HG03342 (cell line): ENCODE results near the gene ELFN1.

ENCODE experiments used
- ATAC-seq: cut with Tn5 transposase; IDR thresholded peaks from one replicate; pipeline ENCODE4 v1.9.1; 2021; ENCODE audit warnings: mild to moderate bottlenecking, moderate library complexity; ENCODE audit not compliant: unreplicated experiment

Gene ELFN1

DNA sequence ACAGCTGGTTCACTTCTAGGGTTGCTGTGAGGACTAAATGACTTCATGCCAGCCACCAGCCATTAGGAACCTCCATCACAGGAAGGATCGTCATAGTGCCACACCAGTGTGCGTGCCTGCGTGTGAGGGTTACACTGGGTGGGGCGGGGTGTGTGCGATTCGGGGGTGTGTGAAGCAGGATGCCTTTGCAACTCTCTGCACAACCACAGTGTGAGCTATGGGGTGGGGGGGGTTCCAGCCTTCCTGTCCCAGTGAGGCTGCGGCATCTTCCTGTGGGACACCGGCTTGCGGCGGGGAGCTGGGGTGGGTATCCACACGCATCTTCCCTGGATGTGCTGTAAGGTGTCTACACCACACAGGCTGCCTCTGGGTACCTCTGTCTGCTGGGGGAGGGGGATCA, 6.9 kb upstream of the ELFN1 start:
- no peak for ATAC-seq

DNA sequence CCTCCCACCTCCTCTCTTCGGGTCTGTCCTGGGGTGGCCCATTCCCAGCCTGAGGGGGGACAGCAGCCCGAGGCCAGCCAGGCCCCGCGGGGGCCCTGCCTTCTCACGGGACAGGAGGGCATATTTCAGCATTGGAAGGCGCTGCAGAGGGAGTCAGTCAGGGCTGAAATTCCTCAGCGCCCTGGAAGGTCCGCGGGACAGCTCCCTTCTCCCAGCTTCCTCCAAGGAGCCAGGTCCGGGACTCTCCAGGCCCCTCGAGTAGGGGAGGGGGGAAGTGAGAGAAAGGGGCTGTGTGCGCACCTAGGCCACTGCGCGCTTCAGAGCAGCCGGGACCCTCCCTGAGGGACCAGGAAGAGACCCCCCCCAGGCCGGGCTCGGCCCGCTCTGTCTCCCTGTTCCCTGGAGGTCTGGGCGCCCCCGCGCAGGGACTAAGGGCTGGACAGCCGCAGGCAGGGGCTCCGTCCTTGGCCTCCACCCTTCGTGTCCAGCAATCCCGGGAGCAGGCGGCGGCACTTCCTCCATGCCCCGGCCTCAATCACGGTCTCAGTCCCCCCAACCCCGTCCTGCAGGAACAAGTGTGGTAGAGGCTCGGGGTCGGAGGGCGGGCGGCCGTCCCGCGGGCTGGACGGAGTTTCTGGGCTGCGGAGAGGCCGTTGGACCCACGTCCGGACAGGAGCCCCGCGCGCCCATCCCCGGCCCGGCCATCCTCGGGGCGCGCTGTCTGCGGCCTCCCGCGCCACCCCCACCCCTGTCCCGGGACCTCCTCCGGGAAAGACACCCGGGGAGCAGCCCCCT, 6.0 kb upstream of the ELFN1 start:
- no peak for ATAC-seq

DNA sequence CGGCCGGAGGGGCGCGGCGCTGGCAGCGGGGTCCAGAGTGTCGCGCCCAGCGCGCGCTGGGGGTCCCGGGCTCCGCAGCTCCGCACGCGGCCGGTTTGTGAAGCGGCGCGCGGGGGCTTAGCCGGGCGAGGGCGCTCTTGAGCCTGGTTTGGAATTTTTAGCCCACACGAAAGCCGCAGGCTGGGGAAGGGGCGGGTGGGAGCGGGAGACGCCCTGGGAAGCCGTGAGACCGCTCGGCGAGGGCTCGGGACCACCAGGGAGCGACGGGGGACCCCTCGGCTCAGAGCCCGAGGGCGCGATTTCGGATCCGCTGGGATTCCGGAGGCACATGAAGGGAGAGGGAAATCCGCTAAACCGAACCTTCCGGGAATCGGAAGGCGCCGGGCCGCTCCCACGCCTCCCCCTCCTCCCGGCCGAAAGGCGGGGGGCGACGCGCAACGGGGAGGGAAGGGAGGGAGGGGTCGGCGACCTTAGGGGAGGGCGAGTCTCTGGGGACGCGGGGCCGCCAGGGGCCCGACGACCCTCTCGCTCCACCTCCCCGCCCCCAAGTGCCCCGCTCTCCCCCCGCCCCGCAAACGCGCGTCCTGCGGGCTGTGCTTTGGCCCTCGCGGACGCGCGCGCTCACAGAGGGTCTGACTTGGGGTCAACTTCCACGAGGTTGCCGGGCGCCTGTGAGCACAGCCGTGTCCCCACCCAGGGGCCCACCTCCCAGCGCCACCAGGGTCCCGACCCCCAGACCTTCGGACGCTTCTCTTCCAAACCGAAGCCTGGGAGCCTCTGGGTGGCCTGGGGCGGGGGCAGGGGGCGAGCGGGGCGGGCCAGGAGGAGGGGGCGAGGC, 5.1 kb upstream of the ELFN1 start:
- no peak for ATAC-seq

DNA sequence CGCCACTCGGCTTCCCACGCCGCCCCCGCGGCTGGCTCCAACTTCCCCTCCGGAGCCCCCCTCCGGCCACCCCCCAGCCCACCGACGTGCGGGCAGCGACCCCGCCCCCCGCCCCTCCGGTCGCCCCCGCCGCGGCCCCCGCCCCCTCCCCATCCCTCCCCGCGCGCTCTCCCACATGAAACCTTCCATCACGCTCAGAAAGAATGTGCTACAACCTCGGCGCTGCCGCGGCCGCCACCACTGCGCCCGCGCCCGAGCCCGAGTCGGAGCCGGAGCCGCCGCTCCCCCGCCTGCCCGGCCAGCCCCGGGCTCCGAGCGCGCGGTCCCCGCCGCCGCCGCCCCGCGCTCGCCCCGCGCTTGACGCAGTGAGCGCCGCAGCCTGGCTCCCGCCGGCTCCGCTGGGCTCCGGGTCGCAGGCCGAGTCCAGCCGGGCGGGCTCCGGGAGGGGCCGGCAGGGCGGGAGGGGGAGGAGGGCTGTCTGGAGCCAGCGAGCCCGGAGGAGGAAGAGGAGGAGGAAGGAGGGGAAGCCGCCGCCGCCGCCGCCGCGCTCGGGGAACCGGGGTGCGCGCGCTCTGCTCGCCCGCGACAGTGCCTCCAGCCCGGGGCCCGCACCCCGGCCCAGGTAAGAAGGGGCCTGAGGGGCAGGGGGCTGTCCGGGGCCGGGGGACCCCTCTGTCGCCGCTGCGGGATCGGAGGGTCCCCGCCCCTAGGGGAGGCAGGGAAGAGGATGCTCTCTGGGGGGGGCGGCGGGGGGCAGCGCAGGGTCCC, 4.3 kb upstream of the ELFN1 start:
- ATAC-seq: no peak

DNA sequence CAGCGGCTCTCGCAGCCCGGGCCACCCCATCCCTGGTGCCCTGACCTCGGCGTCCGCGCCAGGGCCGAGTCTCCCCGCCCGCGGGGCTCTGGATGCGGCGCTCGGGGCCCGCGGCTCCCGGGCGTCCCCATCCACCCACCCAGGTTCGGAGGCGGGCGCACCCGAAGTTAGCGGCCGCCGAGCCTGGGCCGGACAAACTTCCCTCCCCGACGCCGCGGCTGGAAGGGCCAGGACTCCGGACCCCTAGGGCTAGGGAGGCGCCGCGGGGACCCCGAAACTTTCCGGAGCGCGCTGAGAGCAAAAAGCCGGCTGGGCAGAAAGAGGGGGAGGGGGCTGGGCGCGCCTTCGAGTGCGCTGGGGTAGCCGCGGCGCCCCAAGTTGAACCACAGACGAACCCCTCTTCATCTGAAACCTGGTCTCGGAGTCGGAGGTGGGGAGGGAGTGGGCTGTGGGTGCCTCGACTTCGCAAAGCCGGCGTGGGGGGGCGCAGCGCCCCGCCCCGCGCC, 3.7 kb upstream of the ELFN1 start:
- no peak for ATAC-seq

DNA sequence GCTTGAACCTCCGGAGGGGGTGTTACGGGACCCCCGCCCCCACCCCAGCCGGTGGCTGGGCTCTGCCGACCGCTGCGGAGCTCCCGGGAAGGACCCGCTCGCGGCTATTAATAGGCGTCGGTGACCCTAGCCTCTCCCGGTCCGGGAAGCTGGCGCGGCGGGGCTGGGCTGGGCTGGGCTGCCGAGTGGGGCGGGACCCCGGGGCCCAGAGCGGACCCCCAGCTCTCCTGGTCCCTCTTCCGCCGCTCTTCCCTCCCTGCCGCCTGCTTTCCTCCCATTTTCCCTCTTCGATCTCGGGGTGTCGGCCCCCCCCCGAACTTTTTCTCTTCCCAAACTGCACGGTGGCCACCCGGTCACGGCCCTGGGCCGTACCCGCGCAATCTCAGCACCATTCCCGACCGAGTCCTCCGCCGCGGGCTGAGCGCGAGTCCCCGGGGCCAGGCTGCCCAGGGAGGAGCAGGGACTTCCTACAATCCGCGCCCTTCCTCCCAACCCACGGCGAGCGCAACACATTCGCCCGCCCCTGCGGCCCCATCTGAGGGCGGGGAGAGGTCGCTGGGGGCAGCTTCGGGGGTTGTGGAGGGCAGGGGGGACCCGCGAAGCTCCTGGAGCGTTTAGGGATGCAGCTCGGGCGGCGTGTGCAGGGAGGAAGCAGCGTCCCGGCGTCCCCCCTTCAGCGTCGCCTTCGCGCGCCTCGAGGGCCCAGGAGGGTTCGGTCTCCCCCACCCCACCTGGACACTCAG, 3.1 kb upstream of the ELFN1 start:
- ATAC-seq: no peak

DNA sequence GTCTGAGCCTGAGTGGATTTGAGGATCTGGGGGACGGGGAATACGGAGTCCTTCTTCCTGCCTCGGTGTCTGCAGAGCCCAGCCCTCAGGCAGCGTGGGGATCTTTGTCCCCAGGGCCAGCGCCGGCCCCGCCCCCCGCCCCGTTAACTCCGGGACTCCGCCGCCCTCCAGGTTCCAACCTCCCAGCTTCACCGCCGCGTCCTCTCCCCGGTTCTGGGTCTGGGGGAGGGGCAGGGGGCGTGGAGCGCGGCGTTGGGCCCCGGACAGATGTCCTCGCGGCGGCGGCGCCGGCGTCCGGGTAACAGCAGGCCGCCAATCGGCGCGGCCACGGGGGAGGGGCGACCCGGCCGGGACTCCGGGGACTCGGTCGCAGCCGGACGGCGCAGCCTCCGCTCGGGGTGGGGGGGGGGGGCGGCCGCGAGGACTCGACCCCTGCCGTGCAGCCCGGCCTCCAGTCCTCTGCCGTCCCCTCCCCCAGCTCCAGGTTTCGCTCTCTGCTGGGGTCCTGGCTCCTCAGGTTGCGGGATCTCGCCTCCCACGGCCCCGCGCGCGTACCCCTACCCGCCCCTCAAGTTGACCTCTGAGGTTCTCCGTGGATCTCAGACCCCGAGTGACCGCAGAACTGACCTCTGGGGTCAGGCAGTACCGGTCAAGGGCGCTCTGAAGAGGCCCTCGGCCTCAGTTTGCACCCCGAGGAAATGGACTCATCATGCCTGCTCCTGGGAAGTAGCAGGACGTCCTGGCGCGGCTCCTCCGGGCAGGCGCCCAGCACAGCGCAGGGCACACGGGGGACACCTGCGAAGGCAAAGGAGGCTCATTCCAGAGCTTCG, 2.3 kb upstream of the ELFN1 start:
- ATAC-seq: no peak

DNA sequence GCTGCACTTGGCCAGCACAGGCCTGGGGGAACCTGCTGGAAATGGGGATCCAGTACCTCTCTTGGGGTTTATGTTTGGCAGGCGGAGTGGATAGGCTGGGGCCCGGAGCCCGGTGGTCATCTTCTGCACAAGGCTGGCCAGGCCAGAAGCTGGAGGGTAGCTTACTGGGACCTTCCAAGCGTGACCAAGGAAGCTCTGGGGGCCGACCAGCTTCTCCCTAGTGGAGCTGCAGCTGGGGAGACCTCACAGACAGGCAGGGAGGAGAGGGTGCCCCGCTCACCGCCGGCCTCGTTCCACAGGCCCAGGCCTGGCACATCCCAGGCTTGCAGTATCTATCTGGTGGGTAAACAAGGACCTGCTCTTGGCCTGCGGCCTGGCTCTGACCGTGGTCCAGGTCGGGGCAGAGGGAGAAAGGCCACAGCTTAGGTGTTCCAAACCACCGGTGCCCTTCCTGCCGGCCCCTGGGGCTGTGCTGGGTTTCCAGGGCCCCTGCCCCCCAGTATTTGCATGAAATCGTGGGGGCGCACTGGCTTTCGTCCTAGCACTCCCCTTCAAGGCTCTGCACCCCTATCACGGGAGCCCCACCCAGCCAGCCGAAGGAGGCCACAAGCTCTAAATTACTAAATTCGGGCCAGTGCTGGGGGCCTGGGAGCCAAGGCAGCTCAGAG, 1.5 kb upstream of the ELFN1 start:
- no peak for ATAC-seq

DNA sequence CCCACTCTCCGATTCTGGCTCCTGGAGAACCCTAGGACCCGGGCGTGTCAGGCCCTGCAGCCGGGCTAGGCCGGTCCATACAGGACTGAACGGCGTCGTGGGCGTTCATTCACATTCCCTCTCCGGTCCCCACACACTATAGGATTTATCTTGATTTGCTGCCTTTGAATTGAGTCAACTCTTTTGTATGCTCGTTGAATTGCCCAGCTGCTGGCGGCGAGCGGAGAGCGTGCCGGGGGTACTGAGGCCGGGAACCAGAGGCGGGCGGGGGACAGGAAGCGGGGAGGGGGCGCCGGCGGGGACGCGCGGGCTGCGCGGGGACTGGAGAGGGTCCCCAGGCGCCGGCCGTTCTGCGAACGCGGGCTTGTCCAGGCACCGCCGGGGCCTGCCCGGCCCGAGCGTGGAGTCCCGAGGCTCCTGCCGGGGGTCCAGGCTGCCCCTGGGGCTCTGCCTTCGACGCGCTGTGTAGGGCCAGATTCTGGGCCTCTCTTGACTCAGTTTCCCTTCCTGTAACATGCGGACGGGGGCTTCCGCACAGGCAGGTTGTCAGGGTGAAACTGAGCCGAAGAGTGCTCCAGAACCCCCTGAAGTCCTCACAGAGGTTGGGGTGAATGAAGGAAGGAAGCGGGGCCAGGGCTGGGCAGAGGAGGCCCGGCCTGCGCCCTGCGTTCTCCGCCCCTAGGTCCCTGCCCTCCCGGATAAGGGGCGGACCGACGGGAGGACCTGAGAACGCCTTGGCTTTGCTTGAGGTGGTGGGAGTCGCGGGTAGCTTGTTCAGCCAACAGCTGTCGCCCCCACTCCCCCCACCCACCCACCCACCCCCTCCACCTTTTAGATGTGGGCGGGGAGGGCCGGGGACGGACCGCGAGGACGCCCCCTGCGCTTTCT, 769 bp upstream of the ELFN1 start:
- no peak for ATAC-seq

DNA sequence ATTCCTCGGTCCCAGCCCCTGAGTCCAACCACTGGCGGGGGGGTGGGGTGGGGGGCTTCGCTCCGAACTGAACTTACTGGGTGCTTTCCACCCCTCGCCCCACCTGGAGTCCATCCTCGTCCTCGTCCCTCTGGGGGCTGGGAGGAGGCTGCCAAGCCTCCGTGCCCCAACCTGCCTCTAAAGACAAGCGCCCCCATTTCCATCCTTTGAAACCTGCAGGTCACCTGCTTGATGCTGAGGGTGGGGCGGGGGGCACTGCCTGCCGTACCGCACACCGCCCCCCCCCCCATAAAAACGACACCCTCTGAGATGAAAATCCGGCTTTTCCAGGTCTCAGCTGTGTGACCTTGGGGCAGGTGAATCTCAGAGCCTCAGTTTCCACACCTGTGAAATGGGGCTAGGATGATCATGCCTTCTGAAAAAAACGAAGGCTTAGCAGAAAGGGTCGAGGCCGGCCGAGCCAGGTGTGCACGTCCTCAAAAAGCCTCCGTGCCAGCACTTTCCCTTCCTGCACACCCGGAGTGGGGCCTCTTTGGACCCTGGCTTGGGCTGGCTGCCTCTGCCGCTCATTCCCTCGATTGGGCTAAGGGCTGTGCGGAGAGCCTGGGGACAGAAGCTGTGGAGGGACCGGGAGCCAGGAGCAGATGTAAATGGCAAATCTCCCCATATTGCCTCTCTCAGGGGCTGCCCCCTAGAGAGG, 967 bp downstream of the ELFN1 start:
- no peak for ATAC-seq

DNA sequence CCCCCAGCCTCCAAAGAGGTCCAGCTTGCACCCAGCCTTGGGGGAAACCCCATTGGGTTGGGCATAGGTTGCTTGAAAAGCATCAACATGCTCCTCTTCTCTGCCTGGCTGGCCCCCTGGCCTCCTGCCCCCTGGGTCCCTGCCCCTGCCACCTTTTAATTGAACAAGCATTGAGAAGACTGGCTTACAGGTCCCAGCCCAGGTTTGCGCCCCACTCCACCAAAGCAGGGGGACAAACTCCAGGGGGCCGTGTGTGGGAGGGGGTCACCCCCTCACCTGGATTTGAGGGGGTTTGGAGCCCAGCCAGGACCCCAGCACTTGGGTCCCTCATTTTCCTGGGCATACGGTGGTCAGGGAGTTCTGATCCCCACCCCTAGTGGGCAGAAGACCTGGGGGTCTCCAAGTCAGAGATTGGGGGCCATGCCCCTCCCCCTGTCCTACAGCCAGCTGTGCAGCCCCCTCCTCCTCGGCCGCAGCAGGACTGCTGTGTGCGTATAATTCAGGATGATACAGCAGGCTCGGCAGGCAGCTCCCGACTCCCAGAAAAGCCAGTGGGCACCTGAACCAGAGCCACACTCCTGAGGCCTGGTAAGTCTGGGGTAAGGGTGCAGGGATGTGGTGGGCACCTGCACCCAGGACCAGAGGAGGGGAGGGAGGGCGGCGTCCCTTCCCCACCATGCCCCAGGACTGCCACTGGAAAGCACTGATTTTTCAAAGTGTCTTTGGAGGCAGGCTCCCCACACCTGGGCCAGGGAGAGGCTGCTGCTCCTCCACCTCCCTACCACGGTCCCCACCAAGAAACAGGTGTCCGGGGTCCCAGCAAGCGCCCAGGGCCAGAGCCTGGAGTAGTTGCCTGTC, 1.7 kb downstream of the ELFN1 start:
- no peak for ATAC-seq

DNA sequence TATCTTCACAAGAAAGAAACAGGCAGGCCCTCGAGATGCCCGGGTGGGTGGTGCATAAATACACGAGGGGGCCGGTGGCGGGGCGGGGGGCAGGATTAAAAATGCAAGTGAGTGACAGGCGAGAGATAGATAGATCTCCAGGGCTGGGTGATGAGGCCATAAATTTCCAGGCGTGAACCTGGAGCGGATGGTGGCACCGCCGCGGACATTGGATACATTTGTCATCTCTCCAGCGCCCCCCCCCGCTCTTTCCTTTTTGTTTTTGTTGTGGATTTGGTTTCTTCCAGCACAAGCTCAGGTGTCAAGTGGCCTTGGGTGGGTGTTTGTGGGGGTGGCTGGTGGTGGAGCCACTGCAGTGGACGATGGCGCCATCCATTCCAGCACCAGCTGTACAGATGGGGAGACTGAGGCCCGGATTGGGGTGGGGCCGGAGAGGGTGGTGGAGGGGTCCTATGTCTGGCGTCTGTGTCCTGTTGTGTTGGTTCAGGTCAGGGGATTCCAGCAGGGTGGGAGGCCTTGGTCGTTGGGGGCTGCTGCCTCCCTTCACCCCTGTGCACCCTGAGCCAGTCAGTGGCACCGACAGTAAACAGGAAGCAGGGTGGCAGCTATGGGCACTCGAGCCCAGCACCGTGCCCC, 2.9 kb downstream of the ELFN1 start:
- ATAC-seq: no peak

DNA sequence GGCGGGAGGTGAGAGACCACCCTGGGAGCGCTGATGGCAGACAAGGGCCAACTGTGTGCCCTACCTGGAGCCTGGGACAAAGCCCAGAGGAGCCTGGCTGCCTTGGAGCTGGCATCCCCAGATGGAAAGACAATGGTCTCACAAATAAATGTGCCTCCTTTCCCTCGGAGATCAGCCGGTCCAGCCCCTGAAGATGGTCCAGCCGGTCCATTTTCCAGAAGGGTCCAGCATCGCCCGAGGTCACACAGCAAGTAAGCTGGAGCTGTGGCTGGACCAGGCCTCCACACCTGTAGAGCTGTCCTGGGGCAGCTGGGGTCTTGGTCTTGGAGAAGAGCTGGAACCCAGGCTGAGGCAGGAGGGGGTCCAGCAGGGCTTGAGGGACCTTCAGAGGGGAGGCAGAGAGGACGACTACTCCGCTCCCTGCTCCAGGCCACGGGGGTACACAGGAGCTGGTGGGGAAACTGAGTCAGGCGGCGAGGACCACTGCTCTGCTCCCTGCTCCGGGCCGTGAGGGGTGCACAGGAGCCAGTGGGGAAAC, 3.6 kb downstream of the ELFN1 start:
- ATAC-seq: no peak

DNA sequence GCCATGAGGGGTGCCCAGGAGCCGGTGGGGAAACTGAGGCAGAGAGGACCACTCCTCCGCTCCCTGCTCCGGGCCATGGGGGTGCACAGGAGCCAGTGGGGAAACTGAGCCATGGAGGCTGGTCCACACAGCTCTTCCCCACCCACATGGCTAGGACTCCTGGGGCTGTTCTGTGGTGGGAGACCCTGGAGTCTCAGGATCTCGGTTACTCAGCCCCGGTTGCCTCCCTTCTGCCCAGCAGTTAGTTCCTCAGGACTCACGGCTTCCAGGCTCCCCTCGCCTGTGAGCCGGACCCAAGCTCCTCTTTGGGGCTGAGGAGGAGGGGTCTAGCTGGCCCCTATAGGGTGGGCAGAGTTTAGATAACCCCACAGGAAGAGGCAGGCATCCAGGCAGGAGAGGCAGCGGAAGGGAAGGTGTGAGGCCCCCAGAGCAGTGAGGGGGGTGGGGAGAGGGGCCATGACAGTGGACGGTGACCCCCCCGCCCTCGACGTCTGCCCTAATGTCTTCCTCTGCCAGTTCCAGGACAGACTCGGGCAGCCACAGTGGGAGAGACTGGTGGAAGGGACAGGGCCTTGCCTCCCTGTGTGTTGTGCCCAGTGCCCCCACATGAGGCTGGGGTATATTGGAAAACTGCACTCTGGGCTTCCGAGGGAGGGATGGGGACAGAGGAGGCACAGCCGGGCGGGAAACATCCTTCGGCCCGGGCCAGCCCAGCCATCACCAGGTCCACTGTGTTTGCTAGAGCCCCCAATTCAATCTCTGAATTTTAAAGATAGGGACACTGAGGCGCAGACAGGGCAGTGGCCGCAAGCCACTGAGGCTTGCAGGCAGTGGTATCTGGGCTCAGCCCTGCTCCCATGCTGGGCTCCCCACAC, 4.3 kb downstream of the ELFN1 start:
- ATAC-seq: no peak
